Neural cell (in vitro differentiated cells): ENCODE results near the gene RCL1. TPM values are rescaled to one million over a fixed set of nuclear protein-coding genes. Genes with fewer than 3 reads are reported as not detected.

Experiments used
- H2AFZ ChIP-seq: fragments of 200-600, 300-800 bp; sonication (generic), shearing (Covaris generic); 2 replicates; pipeline ENCODE4 v1.6.0; 2014; ENCODE audit warnings: low read depth, mild to moderate bottlenecking, antibody characterized with exemption, low read length, moderate library complexity
- H3F3A ChIP-seq: fragments of 200-600 bp; shearing (Covaris generic); 2 replicates; pipeline ENCODE4 v1.6.1; 2016; ENCODE audit warnings: mild to moderate bottlenecking, moderate library complexity, mixed read lengths, antibody characterized with exemption, low read length; ENCODE audit not compliant: insufficient read depth, poor library complexity, severe bottlenecking
- H3K27ac ChIP-seq: fragments of 200-600, 300-800 bp; sonication (generic), shearing (Covaris generic); 2 replicates; pipeline ENCODE4 v1.5.1; 2014; ENCODE audit warnings: mild to moderate bottlenecking, low read length, moderate library complexity
- H3K27me3 ChIP-seq: fragments of 300-800, 200-600 bp; sonication (generic), shearing (Covaris generic); 2 replicates; pipeline ENCODE4 v1.6.0; 2014; ENCODE audit warnings: mild to moderate bottlenecking, low read depth, low read length, moderate library complexity; ENCODE audit not compliant: insufficient read depth
- H3K36me3 ChIP-seq: fragments of 300-800, 200-600 bp; sonication (generic), shearing (Covaris generic); 2 replicates; pipeline ENCODE4 v1.5.1; 2014; ENCODE audit warnings: mild to moderate bottlenecking, antibody characterized with exemption, low read length, moderate library complexity; ENCODE audit not compliant: insufficient read depth
- H3K4me2 ChIP-seq: fragments of 300-800, 200-600 bp; sonication (generic), shearing (Covaris generic); 2 replicates; pipeline ENCODE4 v1.6.0; 2014; ENCODE audit warnings: mild to moderate bottlenecking, low read length
- H3K4me3 ChIP-seq: fragments of 300-800, 200-600 bp; sonication (generic), shearing (Covaris generic); 2 replicates; pipeline ENCODE4 v1.5.1; 2014; ENCODE audit warnings: mild to moderate bottlenecking, low read length, moderate library complexity
- H3K79me2 ChIP-seq: fragments of 200-600 bp; shearing (Covaris generic); replicated peaks from 2 replicates; pipeline ENCODE4 v1.6.0; 2014; ENCODE audit warnings: mild to moderate bottlenecking, low read length, moderate library complexity; ENCODE audit not compliant: insufficient read depth
- H3K9ac ChIP-seq: fragments of 300-800, 200-600 bp; sonication (generic), shearing (Covaris generic); 2 replicates; pipeline ENCODE4 v1.6.1; 2016; ENCODE audit warnings: mild to moderate bottlenecking, low read length, mixed read lengths
- H3K9me2 ChIP-seq: fragments of 200-600 bp; shearing (Covaris generic); 2 replicates; pipeline ENCODE4 v1.6.1; 2016; ENCODE audit warnings: mild to moderate bottlenecking, low read length, mixed read lengths; ENCODE audit not compliant: insufficient read depth
- H3K9me3 ChIP-seq: fragments of 200-600, 300-800 bp; sonication (generic), shearing (Covaris generic); 2 replicates; pipeline ENCODE4 v1.6.1; 2016; ENCODE audit warnings: mild to moderate bottlenecking, mixed run types, low read length, moderate library complexity, mixed read lengths
- H4K20me1 ChIP-seq: fragments of 200-600 bp; shearing (Covaris generic); 2 replicates; pipeline ENCODE4 v1.6.1; 2016; ENCODE audit warnings: mild to moderate bottlenecking, mixed run types; ENCODE audit not compliant: insufficient read depth
- CTCF ChIP-seq: fragments of 450-650 bp; IDR thresholded peaks from 2 replicates; pipeline ENCODE4 v1.5.1; 2014; ENCODE audit warnings: antibody characterized with exemption, mild to moderate bottlenecking, moderate library complexity; ENCODE audit not compliant: poor library complexity, severe bottlenecking
- EP300 ChIP-seq: fragments of 450-650 bp; conservative IDR thresholded peaks from 2 replicates; pipeline ENCODE4 v1.6.1; 2014; ENCODE audit warnings: antibody characterized with exemption, mild to moderate bottlenecking, moderate library complexity; ENCODE audit not compliant: poor library complexity, severe bottlenecking
- EZH2 ChIP-seq: fragments of 200-600, 300-800 bp; shearing (Covaris generic), sonication (generic); IDR thresholded peaks from 2 replicates; pipeline ENCODE4 v1.6.1; 2014; ENCODE audit warnings: antibody characterized with exemption, low read length, borderline replicate concordance, mild to moderate bottlenecking; ENCODE audit not compliant: insufficient read depth, poor library complexity, severe bottlenecking
- MXI1 ChIP-seq: fragments of 450-650 bp; conservative IDR thresholded peaks from 2 replicates; pipeline ENCODE4 v1.6.1; 2014; ENCODE audit warnings: antibody characterized with exemption, mild to moderate bottlenecking; ENCODE audit not compliant: poor library complexity, severe bottlenecking
- RAD21 ChIP-seq: fragments of 450-650 bp; conservative IDR thresholded peaks from 2 replicates; pipeline ENCODE4 v1.6.1; 2014; ENCODE audit warnings: antibody characterized with exemption, mild to moderate bottlenecking, moderate library complexity
- REST ChIP-seq: IDR thresholded peaks from 2 replicates; pipeline ENCODE4 v1.6.1; 2012; ENCODE audit warnings: borderline replicate concordance
- SMC3 ChIP-seq: fragments of 450-650 bp; conservative IDR thresholded peaks from 2 replicates; pipeline ENCODE4 v1.6.1; 2014; ENCODE audit warnings: antibody characterized with exemption, mild to moderate bottlenecking, moderate library complexity; ENCODE audit not compliant: poor library complexity
- polyA plus RNA-seq: library from polyadenylated mRNA; depleted of rRNA; stranded (reverse); fragments of >200 nt; gene quantifications from 2 replicates; pipeline ENCODE4 v1.2.3, GENCODE V29; 2014

RCL1 gene
- polyA plus RNA-seq, 1 donor from 2014 or later = 4.2 TPM

DNA sequence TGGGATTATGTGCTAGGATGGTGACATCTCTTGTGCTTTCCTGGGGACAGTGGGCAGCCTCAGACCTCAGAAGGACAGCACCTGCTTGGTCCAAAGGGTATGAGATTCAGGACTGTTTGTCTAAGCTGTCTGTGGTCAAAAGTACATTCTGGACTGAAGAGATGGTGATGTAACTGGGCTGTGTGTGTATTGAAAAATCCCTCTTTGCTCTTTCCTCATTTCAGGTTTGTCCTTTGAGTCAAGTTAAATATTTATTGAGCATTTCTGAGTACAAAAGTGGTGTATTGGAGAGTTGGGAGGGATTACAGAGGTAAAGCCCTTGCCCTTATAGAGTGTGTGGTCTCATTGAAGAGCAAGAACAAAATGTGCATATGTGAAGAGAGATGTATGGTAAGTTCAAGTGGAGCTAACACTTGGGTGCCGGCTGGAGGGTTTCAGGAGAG is 46.7 kb downstream of the RCL1 start:
- no peak overlapping the region for H3K4me3 ChIP-seq
- TF ChIP-seq EP300 (no peak), MXI1 (no peak), EZH2 (no peak), CTCF (no peak)
- H3K9ac ChIP-seq = no peak overlapping the region
- no peaks in the 10 kb centered on the region for H3K79me2 ChIP-seq
- H3K9me2 ChIP-seq = no peaks in the 10 kb centered on the region
- H4K20me1 ChIP-seq = no peaks in the 10 kb centered on the region
- no peak overlapping the region for H3K4me2 ChIP-seq
- no peak overlapping the region for H2AFZ ChIP-seq
- H3F3A ChIP-seq = no peaks in the 10 kb centered on the region
- no peaks in the 10 kb centered on the region for H3K9me3 ChIP-seq
- H3K36me3 ChIP-seq = no peaks in the 10 kb centered on the region
- H3K27me3 ChIP-seq = no peaks in the 10 kb centered on the region
- H3K27ac ChIP-seq = no peak overlapping the region

GRCh38 chr9:4840018-4840417 is 47.3 kb downstream of the RCL1 start:
- H3K27me3 ChIP-seq = no peaks in the 10 kb centered on the region
- no peak overlapping the region for H3K27ac ChIP-seq
- H3F3A ChIP-seq = no peaks in the 10 kb centered on the region
- H3K4me2 ChIP-seq = no peak overlapping the region
- no peak overlapping the region for H3K4me3 ChIP-seq
- TF ChIP-seq RAD21 (no peak), CTCF (no peak)
- H4K20me1 ChIP-seq = no peaks in the 10 kb centered on the region
- H3K9me2 ChIP-seq = no peaks in the 10 kb centered on the region
- H3K36me3 ChIP-seq = no peaks in the 10 kb centered on the region
- no peak overlapping the region for H3K9ac ChIP-seq
- H3K9me3 ChIP-seq = no peaks in the 10 kb centered on the region
- H2AFZ ChIP-seq = no peak overlapping the region
- no peaks in the 10 kb centered on the region for H3K79me2 ChIP-seq

DNA sequence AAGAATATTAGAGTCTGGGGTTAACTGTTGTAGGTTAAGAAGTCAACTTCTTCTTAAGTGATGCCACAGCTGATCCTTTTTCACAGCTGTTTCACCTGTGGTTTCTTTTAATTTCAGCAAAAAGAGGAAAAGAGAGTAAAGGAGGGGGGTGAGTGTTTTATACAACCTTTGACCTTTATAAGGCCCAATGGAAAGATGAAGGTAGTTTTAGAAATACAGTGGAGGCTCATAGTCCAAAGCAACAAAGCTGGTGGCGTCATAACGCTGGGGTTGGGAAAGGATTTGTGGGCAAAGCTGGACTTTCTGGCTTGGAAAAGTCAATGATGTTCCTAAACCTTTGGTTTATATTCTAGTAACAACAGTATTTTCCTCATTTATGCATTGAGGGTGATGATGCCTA is 49.5 kb downstream of the RCL1 start:
- H3F3A ChIP-seq = no peaks in the 10 kb centered on the region
- no peak overlapping the region for H3K4me2 ChIP-seq
- H3K36me3 ChIP-seq = no peaks in the 10 kb centered on the region
- H3K79me2 ChIP-seq = no peaks in the 10 kb centered on the region
- no peaks in the 10 kb centered on the region for H3K27me3 ChIP-seq
- H3K27ac ChIP-seq = no peak overlapping the region
- H3K4me3 ChIP-seq = no peak overlapping the region
- no peak for TF ChIP-seq EP300
- no peak for TF ChIP-seq RAD21
- TF ChIP-seq MXI1 = no peak
- no peak for TF ChIP-seq CTCF
- TF ChIP-seq SMC3 = no peak
- TF ChIP-seq REST = no peak
- H3K9me2 ChIP-seq = no peaks in the 10 kb centered on the region
- H2AFZ ChIP-seq = no peak overlapping the region
- no peak overlapping the region for H3K9ac ChIP-seq
- H4K20me1 ChIP-seq = no peaks in the 10 kb centered on the region
- no peaks in the 10 kb centered on the region for H3K9me3 ChIP-seq
